Fibroblast of lung (primary cell): ENCODE data around the gene FCRL5. TPM values are rescaled to one million over a fixed set of nuclear protein-coding genes. Genes with fewer than 3 reads are reported as not detected.

Source experiments
- DNase-seq, 2 donors: peaks; one replicate each; pipeline versions ENCODE4 v3.0.0 to v3.0.0-alpha.2; 2010; ENCODE audit warnings: low read depth in 2 of 2
- H2AFZ ChIP-seq: 2 replicates; pipeline ENCODE4 v1.5.1; 2012; ENCODE audit warnings: low read length, control low read depth, inconsistent platforms
- H3K27ac ChIP-seq: 2 replicates; pipeline ENCODE4 v1.5.1; 2011; ENCODE audit warnings: low read length, control low read depth; ENCODE audit not compliant: insufficient read depth
- H3K27me3 ChIP-seq: 2 replicates; pipeline ENCODE4 v1.5.1; 2011; ENCODE audit warnings: mild to moderate bottlenecking, low read length; ENCODE audit not compliant: control insufficient read depth, insufficient read depth
- H3K36me3 ChIP-seq: 2 replicates; pipeline ENCODE4 v1.5.1; 2011; ENCODE audit warnings: low read length; ENCODE audit not compliant: control insufficient read depth, insufficient read depth
- H3K4me1 ChIP-seq: 2 replicates; pipeline ENCODE4 v1.5.1; 2011; ENCODE audit warnings: low read length; ENCODE audit not compliant: control insufficient read depth, insufficient read depth; ENCODE audit errors: extremely low read depth
- H3K4me2 ChIP-seq: 2 replicates; pipeline ENCODE4 v1.5.1; 2011; ENCODE audit warnings: low read length, control low read depth; ENCODE audit not compliant: insufficient read depth; ENCODE audit errors: extremely low read depth
- H3K4me3 ChIP-seq, 4 experiments: fragments of 200-600 bp in 1 of 4; sonication (generic) in 1 of 4; replicated peaks in 1 of 4; 2 replicates each; pipeline ENCODE4 v1.5.1; 2011 to 2016; ENCODE audit warnings: low read length in 4 of 4, low read depth in 3 of 4, mild to moderate bottlenecking in 3 of 4, control low read depth in 2 of 4, inconsistent platforms in 1 of 4, mixed read lengths in 1 of 4; ENCODE audit not compliant: insufficient read depth in 1 of 4; ENCODE audit errors: control extremely low read depth in 1 of 4
- H3K79me2 ChIP-seq: 2 replicates; pipeline ENCODE4 v1.5.1; 2012; ENCODE audit warnings: mild to moderate bottlenecking, low read length, inconsistent platforms; ENCODE audit not compliant: control insufficient read depth, insufficient read depth
- H3K9ac ChIP-seq: 2 replicates; pipeline ENCODE4 v1.5.1; 2011; ENCODE audit warnings: mild to moderate bottlenecking, low read length, control low read depth; ENCODE audit not compliant: insufficient read depth
- H3K9me3 ChIP-seq: 2 replicates; pipeline ENCODE4 v1.5.1; 2012; ENCODE audit warnings: low read depth, low read length; ENCODE audit not compliant: control insufficient read depth, insufficient read depth
- H4K20me1 ChIP-seq: 2 replicates; pipeline ENCODE4 v1.5.1; 2011; ENCODE audit warnings: low read length; ENCODE audit not compliant: control insufficient read depth, insufficient read depth; ENCODE audit errors: extremely low read depth
- EZH2 ChIP-seq: IDR thresholded peaks from 2 replicates; pipeline ENCODE4 v1.5.1; 2012; ENCODE audit warnings: low read length, control low read depth, mild to moderate bottlenecking; ENCODE audit errors: missing control alignments
- polyA plus RNA-seq, 2 donors: library from polyadenylated mRNA; depleted of rRNA in 1 of 2; stranded (reverse) in 1 of 2; unstranded in 1 of 2; fragments of >200 nt; gene quantifications; 2 replicates each; pipeline ENCODE4 v1.2.1, GENCODE V29; 2011 to 2012; ENCODE audit warnings: missing spikeins in 1 of 2
- total RNA-seq: library from RNA; depleted of rRNA; stranded (reverse); fragments of >200 nt; gene quantifications from 2 replicates; pipeline ENCODE4 v1.2.1, GENCODE V29; 2014
- TF ChIP-seq, protein P1 (sequence below), 2 donors: IDR thresholded peaks in 1 of 2; conservative IDR thresholded peaks in 1 of 2; 1 replicate in 1 of 2; 2 replicates in 1 of 2; pipeline ENCODE4 v1.5.1; 2011 to 2012; ENCODE audit warnings: low read length in 2 of 2, control low read depth in 1 of 2, inconsistent platforms in 1 of 2, low read depth in 1 of 2, mild to moderate bottlenecking in 1 of 2

The FCRL5 gene
- total and polyA plus RNA-seq, 2 donors (not counting 1 experiment from before 2014, with no cell fraction given), result 0.05 TPM; not detected in 1

GRCh38 chr1:157539568-157539967 lies 12.7 kb downstream of the FCRL5 start:
- Histone ChIP-seq H3K27ac (no peak overlapping the region), H4K20me1 (no peaks in the 10 kb centered on the region), H3K27me3 (no peaks in the 10 kb centered on the region), H3K4me2 (no peak overlapping the region), H3K4me1 (no peaks in the 10 kb centered on the region), H2AFZ (no peak overlapping the region), H3K79me2 (no peaks in the 10 kb centered on the region), H3K4me3 (no peak overlapping the region), H3K9ac (no peak overlapping the region), H3K9me3 (no peaks in the 10 kb centered on the region), H3K36me3 (no peaks in the 10 kb centered on the region)
- DNase-seq, result no peak
- TF ChIP-seq, protein P1, sequence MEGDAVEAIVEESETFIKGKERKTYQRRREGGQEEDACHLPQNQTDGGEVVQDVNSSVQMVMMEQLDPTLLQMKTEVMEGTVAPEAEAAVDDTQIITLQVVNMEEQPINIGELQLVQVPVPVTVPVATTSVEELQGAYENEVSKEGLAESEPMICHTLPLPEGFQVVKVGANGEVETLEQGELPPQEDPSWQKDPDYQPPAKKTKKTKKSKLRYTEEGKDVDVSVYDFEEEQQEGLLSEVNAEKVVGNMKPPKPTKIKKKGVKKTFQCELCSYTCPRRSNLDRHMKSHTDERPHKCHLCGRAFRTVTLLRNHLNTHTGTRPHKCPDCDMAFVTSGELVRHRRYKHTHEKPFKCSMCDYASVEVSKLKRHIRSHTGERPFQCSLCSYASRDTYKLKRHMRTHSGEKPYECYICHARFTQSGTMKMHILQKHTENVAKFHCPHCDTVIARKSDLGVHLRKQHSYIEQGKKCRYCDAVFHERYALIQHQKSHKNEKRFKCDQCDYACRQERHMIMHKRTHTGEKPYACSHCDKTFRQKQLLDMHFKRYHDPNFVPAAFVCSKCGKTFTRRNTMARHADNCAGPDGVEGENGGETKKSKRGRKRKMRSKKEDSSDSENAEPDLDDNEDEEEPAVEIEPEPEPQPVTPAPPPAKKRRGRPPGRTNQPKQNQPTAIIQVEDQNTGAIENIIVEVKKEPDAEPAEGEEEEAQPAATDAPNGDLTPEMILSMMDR (conservative IDR thresholded peaks at IDR 0.05 in 1 of 2, IDR thresholded peaks at IDR 0.05 in 1 of 2; ENCODE audit: low read depth in 1 of 2, low read length in 2 of 2), result no peak
- no peak for TF ChIP-seq EZH2

GRCh38 chr1:157532569-157532968 lies 19.7 kb downstream of the FCRL5 start:
- no peaks in the 10 kb centered on the region for H3K27me3 ChIP-seq
- H3K9me3 ChIP-seq, result no peaks in the 10 kb centered on the region
- H3K27ac ChIP-seq, result no peak overlapping the region
- H3K4me1 ChIP-seq, result no peaks in the 10 kb centered on the region
- no peak overlapping the region for H3K9ac ChIP-seq
- no peaks in the 10 kb centered on the region for H3K79me2 ChIP-seq
- TF ChIP-seq EZH2, result no peak
- TF ChIP-seq, protein P1 (conservative IDR thresholded peaks at IDR 0.05 in 1 of 2, IDR thresholded peaks at IDR 0.05 in 1 of 2; ENCODE audit: low read depth in 1 of 2, low read length in 2 of 2), result no peak
- H2AFZ ChIP-seq, result no peak overlapping the region
- no peaks in the 10 kb centered on the region for H3K36me3 ChIP-seq
- no peak for DNase-seq
- H4K20me1 ChIP-seq, result no peaks in the 10 kb centered on the region
- H3K4me2 ChIP-seq, result no peak overlapping the region
- no peak overlapping the region for H3K4me3 ChIP-seq

DNA sequence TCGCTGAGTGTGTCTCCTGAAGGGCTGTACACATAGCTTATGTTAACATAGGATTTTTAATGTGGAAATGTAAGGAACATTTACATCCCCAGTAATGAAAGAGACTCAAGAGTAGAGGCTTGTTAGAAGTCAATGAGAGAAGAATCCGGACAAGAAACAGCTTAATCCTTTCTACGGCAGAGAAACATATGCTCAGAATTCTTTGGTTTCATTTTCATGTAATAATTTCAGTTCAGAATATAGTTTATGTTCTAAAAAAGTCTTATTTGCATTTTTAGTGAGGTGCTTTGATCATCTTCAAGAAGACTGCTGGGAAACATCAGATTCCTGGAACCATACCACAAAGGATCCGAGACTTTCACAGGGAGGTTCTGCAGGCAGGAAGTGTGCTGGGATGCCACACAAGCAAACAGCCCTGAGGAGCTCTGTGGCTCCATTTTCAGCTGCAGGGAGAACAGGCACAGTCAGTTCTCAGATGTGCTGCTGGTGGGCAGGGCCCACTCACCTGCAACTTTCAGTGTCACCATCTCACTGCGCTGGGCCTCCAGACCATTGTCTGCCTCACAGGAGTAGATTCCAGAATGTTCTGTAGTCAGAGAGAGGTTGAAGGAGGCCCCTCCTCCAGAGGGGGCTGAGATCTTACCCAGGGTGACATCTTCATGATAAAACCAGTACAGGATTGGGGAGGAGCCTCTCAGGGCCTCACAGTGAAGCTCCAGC lies 28.4 kb downstream of the FCRL5 start:
- TF ChIP-seq, protein P1 (conservative IDR thresholded peaks at IDR 0.05 in 1 of 2, IDR thresholded peaks at IDR 0.05 in 1 of 2; ENCODE audit: low read depth in 1 of 2, low read length in 2 of 2), result no peak
- no peak for TF ChIP-seq EZH2
- Histone ChIP-seq H3K4me2 (no peak overlapping the region), H3K36me3 (no peaks in the 10 kb centered on the region), H3K27me3 (no peaks in the 10 kb centered on the region), H3K27ac (no peak overlapping the region), H3K4me1 (no peaks in the 10 kb centered on the region), H4K20me1 (no peaks in the 10 kb centered on the region), H3K9me3 (no peaks in the 10 kb centered on the region), H3K4me3 (no peak overlapping the region), H3K9ac (no peak overlapping the region), H3K79me2 (no peaks in the 10 kb centered on the region), H2AFZ (no peak overlapping the region)
- no peak for DNase-seq
